ENCODE results near the gene CD2.

CD2 gene

DNA sequence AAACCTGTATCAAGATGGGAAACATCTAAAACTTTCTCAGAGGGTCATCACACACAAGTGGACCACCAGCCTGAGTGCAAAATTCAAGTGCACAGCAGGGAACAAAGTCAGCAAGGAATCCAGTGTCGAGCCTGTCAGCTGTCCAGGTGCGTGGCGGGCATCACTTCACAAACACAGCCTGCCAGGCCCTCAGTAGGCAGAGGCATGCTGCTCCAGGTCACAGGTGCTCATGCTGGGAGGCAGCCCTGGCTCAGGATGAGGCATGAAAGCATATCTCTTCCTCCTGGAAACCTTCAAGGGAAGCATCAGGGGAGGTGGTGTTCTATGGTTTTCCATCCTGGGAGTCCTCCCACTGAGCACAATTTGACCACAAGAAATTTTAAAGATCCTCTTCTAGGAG, 6.3 kb downstream of the CD2 start:
- no peak for DNase-seq (ENCODE audit: low read depth)

DNA sequence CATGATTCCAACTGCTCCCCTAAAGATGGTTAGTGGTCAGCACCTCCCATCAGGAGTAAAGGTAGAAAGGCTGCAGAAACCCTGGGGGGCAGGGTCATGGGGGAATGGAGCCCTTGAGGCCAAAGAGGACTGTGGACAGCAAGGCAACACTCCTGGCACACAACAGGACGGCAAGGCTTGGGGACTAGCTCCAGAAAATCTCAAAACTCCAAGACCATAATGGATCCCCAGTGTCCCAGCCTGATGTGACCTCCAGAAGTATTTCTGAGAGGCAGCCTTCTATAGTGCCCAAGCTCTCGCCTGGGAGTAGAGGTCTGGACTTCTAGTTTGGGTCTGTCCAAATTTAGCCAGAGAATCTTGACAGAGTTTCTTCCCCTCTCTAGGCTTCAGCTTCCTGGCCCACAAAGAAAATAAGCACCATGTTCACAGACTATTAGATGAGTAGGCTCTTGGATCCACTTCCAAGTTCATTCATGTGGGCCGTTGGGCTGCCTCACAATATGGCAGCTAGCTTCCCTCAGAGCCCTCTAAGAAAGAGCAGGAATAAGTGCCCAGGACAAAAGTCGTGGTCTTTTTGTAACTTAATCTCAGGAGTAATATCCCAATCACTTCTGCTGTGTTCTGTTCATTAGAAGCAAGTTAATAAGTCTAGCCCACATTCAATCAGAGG, 6.9 kb downstream of the CD2 start:
- no peak for DNase-seq (ENCODE audit: low read depth)

DNA sequence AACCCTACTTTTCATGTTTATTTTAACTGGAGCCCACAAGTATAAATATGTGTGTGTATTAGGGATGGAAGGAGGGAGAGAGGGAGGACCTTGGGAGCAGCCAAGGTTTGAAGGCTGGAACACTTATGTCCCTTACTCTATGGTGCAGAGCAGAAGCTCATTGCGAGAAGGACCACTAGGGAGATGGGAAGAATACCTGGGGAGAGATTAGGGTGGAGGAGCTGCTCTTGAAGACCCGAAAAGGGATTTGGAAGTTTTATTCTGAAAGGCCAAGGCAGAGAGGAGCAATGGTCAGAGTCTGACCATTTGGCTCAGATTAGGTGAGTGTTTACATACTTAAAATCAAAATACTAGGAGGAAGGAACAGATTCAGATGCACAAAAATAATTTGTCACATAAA, 8.1 kb downstream of the CD2 start:
- DNase-seq (ENCODE audit: low read depth): no peak

DNA sequence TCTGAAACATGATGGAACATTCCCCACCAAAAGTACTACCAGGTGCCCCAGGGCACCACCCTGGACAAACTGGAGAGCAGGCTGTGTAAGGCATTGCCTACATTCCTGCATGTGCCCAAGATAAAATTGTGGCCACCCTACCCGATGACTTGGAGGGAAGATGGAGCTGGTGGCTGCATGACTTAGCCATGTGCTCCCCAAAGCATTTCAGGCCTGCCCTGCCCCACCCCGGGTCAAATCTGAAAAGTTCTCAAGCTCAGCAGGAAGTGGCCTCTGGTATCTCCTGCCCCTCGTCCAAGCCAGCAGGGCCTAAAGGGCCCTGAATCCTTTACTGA, 8.5 kb downstream of the CD2 start:
- no peak for DNase-seq (ENCODE audit: low read depth)

DNA sequence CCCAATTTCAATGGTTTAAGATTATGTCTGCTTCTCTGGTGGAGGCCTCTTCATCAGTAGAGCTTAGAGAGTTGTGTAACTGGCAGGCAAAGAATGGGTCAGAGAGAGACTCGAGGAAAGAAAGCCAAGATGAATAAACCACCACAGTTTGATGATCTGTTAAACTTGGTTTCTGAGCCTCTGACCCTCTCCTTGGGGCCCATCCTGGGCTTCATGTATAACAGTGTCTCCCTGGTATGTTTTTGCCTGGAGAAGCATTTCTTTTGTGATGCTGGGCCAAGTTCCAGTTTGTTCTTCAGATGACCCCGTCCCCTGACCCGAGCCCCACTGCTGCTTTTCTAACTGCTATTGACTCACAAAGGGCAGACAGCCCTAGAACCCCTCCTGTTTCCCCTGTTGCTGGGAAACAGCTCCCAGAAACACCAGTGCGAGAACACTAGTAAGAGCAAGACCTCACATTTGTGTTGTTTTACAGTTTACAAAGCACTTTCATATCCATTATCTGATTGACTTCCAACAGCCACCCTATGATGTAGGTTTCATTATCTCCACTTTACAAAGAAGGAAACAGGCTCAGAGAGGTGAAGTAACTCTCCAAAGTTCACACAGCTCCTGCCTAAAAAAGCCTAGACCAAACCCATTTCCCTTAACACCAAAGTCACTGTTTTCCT, 9.0 kb downstream of the CD2 start:
- DNase-seq (ENCODE audit: low read depth): no peak

DNA sequence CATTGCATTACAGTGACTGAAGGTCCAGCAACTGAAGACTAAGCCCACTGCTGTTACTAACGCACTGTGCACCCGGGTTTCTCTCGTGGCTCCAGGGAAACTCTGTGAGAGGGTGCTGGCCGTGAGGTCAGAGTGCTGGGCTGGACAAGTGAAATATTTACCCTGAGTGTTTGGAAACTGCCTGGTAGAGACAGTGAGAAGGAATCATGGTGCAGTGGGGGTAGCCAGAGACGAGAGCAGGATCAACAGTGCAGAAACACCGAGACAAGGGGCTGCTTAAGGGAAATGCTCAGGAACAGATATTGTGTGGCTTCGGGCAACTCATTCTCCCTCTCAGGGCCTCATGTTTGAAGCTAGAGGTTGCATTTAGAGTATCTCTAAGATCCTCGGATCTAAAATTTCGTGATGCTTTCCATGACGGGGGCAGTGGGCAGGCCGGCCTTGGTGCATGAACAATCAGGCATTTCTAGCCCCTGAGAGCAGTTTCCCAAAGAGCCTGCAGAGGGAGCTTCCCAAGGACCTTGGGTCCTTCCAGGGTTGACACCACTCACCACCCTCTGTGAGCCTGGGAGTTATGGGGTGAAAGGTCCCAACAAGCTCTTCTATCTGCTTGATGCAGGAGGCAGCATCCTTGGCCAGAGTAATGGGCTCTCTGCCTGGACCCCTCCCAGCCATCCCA, 9.7 kb downstream of the CD2 start:
- DNase-seq (ENCODE audit: low read depth): no peak

DNA sequence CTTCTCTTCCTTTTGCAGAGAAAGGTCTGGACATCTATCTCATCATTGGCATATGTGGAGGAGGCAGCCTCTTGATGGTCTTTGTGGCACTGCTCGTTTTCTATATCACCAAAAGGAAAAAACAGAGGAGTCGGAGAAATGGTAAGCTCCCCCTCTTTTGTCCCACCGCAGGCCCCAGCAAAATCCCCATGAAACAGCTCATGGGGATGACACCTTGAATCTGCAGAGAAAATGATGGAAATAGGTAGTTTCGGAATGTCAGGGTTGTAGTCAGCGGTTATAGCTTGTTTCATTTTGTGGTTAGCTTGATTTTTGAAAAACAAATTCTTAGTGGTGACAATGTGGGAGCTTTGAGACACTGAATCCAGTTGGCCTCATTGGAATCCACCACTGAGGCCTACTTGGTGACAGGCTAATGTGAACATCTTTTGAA, 10.3 kb downstream of the CD2 start:
- no peak for DNase-seq (ENCODE audit: low read depth)

DNA sequence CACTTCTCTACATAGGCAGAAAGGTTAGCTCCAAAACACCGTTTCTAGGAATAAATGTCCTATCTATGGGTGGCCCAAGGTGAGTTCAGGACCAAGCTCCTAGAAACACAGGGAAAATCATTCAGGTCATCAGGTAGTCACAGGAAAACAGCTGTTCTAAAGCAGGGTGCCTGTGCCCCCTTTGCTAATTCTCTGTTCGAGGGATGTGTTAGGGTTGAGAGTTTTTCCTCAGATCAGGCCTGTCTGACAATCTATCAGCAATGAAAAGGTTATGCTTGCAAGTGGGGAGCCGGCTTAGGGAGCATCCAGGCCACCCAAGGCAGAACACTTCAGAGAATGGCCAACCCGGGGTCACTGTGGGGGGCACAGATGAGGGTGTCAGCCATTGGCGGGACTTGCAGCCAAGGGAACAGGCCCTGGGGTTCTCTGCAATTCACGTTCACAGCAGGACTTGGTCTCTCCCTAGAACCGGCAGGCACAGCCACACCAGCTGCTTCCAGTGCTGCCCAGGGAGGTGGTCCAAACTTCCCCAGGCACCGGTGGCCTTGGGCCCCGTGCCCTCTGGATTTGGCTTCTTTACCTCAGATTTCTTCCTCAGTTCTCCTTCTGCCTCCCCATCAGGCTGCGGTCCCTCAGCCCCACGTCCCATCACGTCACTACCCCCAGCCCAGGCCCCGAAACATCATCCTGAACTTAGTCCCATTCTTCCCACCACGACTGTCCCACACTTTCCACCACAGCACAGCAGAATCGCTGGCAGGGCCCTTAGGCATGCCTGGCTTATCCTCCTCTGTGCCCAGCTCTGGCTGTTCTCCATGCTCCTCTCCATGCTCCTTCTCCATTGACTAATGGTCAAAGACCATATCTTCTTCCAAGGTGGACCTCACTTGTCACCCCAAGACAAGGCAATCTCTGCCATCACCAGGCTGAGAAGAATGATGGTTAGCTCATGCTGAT, 11.0 kb downstream of the CD2 start:
- no peak for DNase-seq (ENCODE audit: low read depth)

DNA sequence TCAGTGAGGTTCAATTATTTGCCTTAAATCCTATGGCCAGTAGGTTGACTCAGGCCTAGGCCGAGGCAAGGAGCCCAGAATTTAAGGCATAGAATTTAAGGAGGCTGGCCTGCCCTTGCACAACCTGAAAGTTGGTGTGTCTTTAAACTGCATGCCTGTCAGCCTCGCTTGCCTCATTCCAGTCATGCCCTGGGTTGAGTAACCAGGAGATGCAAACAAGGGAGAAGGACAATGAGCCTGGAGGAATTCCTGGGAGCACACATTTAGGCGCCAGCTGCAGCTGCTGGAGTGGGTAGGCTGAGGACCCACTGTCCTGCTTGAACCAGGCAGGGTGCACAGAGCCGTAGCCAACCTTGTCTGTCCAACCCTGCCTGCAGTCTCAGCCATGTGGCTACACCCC, 11.7 kb downstream of the CD2 start:
- no peak for DNase-seq (ENCODE audit: low read depth)

DNA sequence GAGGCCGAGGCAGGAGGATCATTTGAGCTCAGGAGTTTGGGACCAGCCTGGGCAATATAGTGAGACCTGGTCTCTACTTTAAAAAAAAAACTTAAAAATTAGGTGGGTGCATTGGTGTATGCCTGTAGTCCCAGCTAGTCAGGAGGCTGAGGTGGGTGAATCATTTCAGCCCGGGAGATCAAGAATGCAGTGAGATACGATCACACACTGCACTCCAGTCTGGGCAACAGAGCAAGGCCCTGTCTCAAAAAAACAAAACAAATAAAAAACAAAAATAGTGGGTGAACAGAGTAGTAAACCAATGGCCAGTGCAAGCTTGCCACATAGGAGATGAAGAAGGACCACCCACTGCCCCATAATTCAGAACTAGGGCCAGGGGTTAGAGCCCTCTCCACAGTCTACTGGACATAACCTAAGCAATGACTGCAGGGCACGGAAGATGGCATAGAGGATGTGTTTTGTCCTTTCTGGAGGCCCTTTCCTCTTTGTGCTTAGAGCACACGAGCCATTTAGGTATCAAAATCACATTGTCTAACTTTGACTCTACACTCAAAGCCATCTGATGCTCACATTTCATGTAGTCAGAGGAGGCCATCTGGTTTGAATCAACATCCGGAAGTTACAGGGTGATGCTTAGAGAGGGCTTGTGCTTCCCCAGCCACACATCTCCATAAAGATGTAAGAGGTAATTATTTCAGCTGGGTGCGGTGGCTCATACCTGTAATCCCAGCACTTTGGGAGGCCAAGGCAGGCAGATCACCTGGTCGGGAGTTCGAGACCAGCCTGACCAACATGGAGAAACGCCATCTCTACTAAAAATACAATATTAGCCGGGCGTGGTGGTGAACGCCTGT, 12.6 kb downstream of the CD2 start:
- no peak for DNase-seq (ENCODE audit: low read depth)

DNA sequence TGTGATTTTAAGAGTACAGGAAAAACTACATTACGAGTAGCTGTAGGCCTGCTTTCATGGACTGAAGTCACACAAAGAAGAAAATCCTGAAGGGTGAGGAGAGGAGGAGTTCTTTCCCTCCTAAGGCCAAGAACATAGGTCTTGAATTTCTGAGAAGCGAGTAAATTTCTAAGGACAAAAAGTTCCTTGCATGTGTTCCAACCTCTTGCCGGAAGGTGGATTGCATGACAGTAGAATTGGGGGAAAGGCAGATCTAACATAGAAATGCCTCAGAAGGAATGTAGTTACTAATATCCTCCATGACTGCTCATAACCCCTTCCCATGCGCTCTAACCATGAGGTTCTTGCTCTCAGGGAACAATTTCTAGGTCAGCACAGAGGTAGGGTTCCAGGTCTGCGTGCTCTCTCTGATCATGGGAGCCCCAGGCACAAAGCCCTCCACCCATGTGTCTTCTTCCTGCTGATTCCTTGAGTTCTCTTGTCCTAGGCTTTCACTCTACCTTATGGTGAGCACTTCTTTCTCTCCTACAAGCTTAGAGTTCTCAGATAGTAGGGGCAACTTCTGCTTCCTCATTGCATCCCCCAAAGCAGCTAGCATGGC, 13.7 kb downstream of the CD2 start:
- DNase-seq (ENCODE audit: low read depth): no peak

DNA sequence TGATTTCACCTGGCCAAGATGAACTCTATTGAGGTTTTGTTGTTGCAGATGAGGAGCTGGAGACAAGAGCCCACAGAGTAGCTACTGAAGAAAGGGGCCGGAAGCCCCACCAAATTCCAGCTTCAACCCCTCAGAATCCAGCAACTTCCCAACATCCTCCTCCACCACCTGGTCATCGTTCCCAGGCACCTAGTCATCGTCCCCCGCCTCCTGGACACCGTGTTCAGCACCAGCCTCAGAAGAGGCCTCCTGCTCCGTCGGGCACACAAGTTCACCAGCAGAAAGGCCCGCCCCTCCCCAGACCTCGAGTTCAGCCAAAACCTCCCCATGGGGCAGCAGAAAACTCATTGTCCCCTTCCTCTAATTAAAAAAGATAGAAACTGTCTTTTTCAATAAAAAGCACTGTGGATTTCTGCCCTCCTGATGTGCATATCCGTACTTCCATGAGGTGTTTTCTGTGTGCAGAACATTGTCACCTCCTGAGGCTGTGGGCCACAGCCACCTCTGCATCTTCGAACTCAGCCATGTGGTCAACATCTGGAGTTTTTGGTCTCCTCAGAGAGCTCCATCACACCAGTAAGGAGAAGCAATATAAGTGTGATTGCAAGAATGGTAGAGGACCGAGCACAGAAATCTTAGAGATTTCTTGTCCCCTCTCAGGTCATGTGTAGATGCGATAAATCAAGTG, 14.3 kb downstream of the CD2 start:
- DNase-seq (ENCODE audit: low read depth): no peak

DNA sequence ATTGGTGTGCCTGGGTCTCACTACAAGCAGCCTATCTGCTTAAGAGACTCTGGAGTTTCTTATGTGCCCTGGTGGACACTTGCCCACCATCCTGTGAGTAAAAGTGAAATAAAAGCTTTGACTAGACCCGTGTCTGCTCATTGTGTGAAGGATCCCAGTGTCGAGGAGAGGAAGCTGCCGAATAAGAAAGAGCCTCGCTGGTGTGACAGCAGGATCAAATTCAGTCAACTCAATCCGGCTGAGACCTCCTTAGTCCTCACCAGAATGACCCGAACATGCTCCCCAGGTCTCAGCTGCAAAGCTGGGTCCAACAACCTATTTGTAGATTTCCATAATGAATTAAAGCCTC, 14.8 kb downstream of the CD2 start:
- DNase-seq (ENCODE audit: low read depth): no peak

DNA sequence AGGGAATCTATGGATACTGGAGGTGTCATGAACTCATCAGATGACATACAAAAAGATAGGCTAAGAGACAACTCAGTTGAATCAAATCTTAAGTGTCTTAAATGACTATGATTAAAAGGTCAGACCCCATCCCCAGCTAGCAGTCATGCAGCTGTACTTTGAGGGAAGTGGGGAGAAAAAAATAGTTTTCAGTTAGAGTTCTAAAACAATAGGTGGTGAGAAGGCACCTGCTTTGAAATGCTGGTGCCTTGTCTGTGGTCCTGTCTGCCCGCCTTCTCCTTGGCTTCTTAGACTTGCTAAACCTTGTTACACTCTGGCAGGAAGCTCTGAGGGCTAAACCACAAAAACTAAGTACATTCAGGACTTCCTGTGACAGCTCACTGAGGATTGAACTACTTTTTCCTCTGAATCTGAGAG, 15.3 kb downstream of the CD2 start:
- no peak for DNase-seq (ENCODE audit: low read depth)

DNA sequence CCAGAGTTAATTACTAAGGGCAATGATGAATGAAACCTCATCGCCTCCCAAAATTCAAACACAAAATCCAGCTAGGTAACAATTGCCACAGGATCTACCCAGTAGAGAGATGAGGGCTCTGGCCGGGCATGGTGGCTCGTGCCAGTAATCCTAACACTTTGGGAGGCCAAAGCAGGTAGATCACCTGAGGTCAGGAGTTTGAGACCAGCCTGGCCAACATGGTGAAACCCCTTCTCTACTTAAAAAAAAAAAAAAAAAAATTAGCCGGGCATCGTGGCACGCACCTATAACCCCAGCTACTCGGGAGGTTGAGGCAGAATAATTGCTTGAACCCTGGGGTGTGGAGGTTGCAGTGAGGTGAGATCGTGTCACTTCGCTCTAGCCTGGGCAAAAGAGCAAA, 15.8 kb downstream of the CD2 start:
- DNase-seq (ENCODE audit: low read depth): no peak

DNA sequence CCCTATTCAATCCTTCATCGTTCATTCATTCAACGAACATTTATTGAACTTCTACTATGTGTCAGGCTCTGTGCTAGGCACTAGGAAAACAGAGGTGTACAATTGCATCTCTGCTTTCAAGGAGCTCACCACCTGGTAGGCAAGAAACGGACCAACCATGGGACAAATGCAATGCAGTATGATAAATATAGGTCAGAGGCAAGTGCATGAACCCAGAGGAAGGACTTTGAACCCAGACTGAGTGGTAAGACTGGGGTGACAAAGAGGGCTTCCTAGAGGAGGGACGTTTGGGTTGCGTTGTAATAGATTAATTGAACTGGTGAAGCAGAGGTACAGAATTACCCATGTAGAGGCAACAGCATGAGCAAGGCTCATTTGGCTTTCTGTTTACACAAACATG, 16.4 kb downstream of the CD2 start:
- DNase-seq (ENCODE audit: low read depth): no peak

DNA sequence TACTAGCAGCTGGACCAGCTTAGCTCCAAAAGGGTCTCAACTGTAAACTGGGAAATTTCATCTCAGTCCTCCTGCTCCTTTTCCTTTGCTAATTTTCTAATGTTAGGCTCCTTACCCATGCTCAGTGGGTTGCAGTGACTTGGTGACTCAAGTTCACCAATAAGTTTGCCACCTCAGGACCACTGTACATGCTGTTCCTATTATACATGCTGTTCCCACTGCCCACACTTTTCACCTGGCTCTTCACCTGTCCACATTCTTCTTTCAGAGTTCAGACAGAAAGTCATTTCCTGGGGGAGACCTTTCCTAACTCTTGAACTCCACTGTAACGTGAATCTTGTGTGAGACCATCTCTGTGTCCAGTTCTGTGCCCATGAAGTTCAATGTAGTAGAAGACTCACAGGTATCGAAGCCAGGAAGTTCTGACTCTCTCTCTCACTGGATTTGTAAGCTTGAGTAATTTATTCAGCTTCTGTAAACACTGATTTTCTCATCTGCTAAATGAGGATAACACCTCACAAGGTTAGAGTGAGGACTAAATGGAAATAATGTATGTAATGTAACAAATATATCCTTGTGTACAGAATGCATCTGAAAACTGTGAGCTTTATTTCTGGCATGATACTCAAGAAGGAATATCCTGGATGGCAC, 17.9 kb downstream of the CD2 start:
- DNase-seq (ENCODE audit: low read depth): no peak

DNA sequence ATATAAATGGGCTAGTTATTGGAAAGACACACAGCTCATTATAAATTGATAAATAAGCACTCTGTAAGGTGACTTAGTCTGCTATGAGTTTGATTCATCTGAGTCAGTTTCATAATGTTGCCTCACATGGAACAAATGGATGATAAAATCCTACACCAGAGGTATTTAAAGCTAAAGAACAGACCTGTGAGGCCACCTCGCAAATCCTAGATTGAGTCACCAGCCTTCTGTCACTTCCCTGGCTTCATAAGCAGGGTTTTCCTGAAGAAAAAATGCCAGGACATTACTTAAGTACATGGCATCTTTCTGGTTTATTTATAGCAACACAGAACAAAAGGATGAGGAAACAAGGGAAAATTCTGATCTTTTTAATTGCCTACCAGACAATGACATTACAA, 18.4 kb downstream of the CD2 start:
- DNase-seq (ENCODE audit: low read depth): no peak

DNA sequence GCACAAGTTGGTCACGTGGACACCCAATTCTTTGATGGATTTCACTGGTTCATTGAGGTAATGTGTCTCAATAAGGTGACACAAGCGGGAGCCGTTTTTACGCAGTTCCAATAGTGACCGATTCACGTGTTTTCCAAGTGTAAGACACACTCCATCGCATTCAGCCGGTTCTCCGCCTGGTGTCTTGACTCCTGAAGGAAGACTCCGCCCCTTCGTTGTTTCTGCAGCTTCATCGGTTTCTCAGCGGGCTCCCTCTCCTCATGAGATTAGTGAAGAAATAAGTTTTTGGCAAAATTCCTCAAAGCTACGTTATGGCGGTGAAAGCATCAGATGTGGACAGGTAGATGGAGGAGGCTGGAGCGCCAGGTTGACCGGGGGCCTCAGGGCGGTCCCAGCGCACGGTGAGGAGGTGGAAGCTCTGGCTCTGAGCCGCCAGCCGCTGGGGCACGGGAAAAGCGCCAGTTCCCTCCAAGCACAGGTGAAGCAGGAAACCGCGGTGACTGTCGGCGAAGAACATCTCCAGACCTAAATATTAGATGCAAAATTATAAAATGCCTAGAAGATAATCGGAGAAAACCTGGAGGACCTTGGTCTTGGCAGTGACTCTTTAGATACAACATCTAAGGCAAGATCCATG, 21.0 kb downstream of the CD2 start:
- no peak for DNase-seq (ENCODE audit: low read depth)
